NCI-H82 (cell line): ENCODE measurements around the gene PPP2R2C.
A peak's percentile ranks its signal among the peaks of the same experiment; 100 is the strongest.

Experiments used
- DNase-seq: peaks from one replicate; lab custom pipeline; 2025; lab: John Stamatoyannopoulos, UW

The PPP2R2C gene

GRCh38 chr4:6327220-6327917, 145.0 kb downstream of the PPP2R2C start:
- DNase-seq: peak; percentile 77

GRCh38 chr4:6326312-6327060, 145.9 kb downstream of the PPP2R2C start:
- no peak for DNase-seq

GRCh38 chr4:6325788-6326290, 146.6 kb downstream of the PPP2R2C start:
- DNase-seq: no peak

GRCh38 chr4:6324999-6325787, 147.2 kb downstream of the PPP2R2C start:
- DNase-seq: no peak

GRCh38 chr4:6324461-6324998, 147.9 kb downstream of the PPP2R2C start:
- no peak for DNase-seq

GRCh38 chr4:6322761-6323566, 149.4 kb downstream of the PPP2R2C start:
- no peak for DNase-seq

- DNase-seq: no peak
Measured at GRCh38 chr4:6322067-6322760, 150.2 kb downstream of the PPP2R2C start.

GRCh38 chr4:6321361-6321760, 151.1 kb downstream of the PPP2R2C start:
- DNase-seq: no peak

GRCh38 chr4:6320663-6321062, 151.8 kb downstream of the PPP2R2C start:
- no peak for DNase-seq

GRCh38 chr4:6319530-6320150, 152.8 kb downstream of the PPP2R2C start:
- no peak for DNase-seq

GRCh38 chr4:6318206-6318605, 154.2 kb downstream of the PPP2R2C start:
- DNase-seq: no peak

- DNase-seq: no peak
Measured at GRCh38 chr4:6316461-6317003, 155.9 kb downstream of the PPP2R2C start.

GRCh38 chr4:6313216-6313615, 159.2 kb downstream of the PPP2R2C start:
- DNase-seq: no peak

GRCh38 chr4:6309777-6310176, 162.6 kb downstream of the PPP2R2C start:
- no peak for DNase-seq

GRCh38 chr4:6308899-6309643, 163.3 kb downstream of the PPP2R2C start:
- DNase-seq: peak; percentile 60

GRCh38 chr4:6307891-6308290, 164.5 kb downstream of the PPP2R2C start:
- peak; percentile 5 for DNase-seq

GRCh38 chr4:6307230-6307629, 165.2 kb downstream of the PPP2R2C start:
- no peak for DNase-seq

- no peak for DNase-seq
Measured at GRCh38 chr4:6306299-6306698, 166.1 kb downstream of the PPP2R2C start.

- no peak for DNase-seq
Measured at GRCh38 chr4:6303943-6304342, 168.5 kb downstream of the PPP2R2C start.
